ENCODE results near the gene WNK1. TPM values are rescaled to one million over a fixed set of nuclear protein-coding genes. Genes with fewer than 3 reads are reported as not detected.

The WNK1 gene
- total RNA-seq, 1 donor from 2014 or later, result 71.5 TPM

GRCh38 chr12:936377-937345 is 184.3 kb downstream of the WNK1 start:
- Histone ChIP-seq H3K9me3 (ENCODE audit: control insufficient read depth in 3 of 3, low read length in 3 of 3) (no peaks in the 10 kb centered on the region), H3K27me3 (ENCODE audit: control insufficient read depth in 3 of 3, insufficient read depth in 3 of 3, low read length in 3 of 3) (no peaks in the 10 kb centered on the region), H3K4me1 (ENCODE audit: control insufficient read depth in 3 of 3, insufficient read depth in 3 of 3, low read length in 3 of 3) (no peaks in the 10 kb centered on the region), H3K27ac (ENCODE audit: low read depth, low read length) (no peak overlapping the region), H3K36me3 (ENCODE audit: control insufficient read depth in 3 of 3, insufficient read depth in 3 of 3, low read length in 3 of 3) (peaks cover 7 to 15% (median 11%) of the 10 kb centered on the region in 3 donors), H3K4me3 (ENCODE audit: low read length in 3 of 3) (no peak overlapping the region), H3K9ac (ENCODE audit: low read depth in 1 of 3, low read length in 3 of 3) (no peak overlapping the region)

GRCh38 chr12:938810-939209 is 186.4 kb downstream of the WNK1 start:
- Histone ChIP-seq H3K4me1 (ENCODE audit: control insufficient read depth in 3 of 3, insufficient read depth in 3 of 3, low read length in 3 of 3) (peaks cover 4 to 12% (median 5%) of the 10 kb centered on the region in 3 donors), H3K27me3 (ENCODE audit: control insufficient read depth in 3 of 3, insufficient read depth in 3 of 3, low read length in 3 of 3) (no peaks in the 10 kb centered on the region), H3K4me3 (ENCODE audit: low read length in 3 of 3) (no peak overlapping the region), H3K9ac (ENCODE audit: low read depth in 1 of 3, low read length in 3 of 3) (no peak overlapping the region), H3K27ac (ENCODE audit: low read depth, low read length) (no peak overlapping the region), H3K36me3 (ENCODE audit: control insufficient read depth in 3 of 3, insufficient read depth in 3 of 3, low read length in 3 of 3) (peaks cover 2 to 9% (median 6%) of the 10 kb centered on the region in 3 donors), H3K9me3 (ENCODE audit: control insufficient read depth in 3 of 3, low read length in 3 of 3) (no peaks in the 10 kb centered on the region)

- no peaks in the 10 kb centered on the region for H3K9me3 ChIP-seq (ENCODE audit: control insufficient read depth in 3 of 3, low read length in 3 of 3)
- H3K4me1 ChIP-seq (ENCODE audit: control insufficient read depth in 3 of 3, insufficient read depth in 3 of 3, low read length in 3 of 3), result peaks cover 5 to 24% (median 5%) of the 10 kb centered on the region in 3 donors
- H3K36me3 ChIP-seq (ENCODE audit: control insufficient read depth in 3 of 3, insufficient read depth in 3 of 3, low read length in 3 of 3), result peaks cover 2 to 9% (median 5%) of the 10 kb centered on the region in 3 donors
- H3K27ac ChIP-seq (ENCODE audit: low read depth, low read length), result peak overlapping the region; percentile 83
- peak overlapping the region in 1 of 3 donors; percentile 26 for H3K9ac ChIP-seq (ENCODE audit: low read depth in 1 of 3, low read length in 3 of 3)
- peak overlapping the region in 1 of 3 donors; percentile 45 for H3K4me3 ChIP-seq (ENCODE audit: low read length in 3 of 3)
- H3K27me3 ChIP-seq (ENCODE audit: control insufficient read depth in 3 of 3, insufficient read depth in 3 of 3, low read length in 3 of 3), result no peaks in the 10 kb centered on the region
Observed at GRCh38 chr12:943051-943450, 190.7 kb downstream of the WNK1 start.

GRCh38 chr12:944211-944610 is 191.8 kb downstream of the WNK1 start:
- Histone ChIP-seq H3K27ac (ENCODE audit: low read depth, low read length) (no peak overlapping the region), H3K9ac (ENCODE audit: low read depth in 1 of 3, low read length in 3 of 3) (peak overlapping the region in 1 of 3 donors; percentile 45), H3K36me3 (ENCODE audit: control insufficient read depth in 3 of 3, insufficient read depth in 3 of 3, low read length in 3 of 3) (peaks cover 2 to 9% (median 5%) of the 10 kb centered on the region in 3 donors)

GRCh38 chr12:946212-946611 is 193.8 kb downstream of the WNK1 start:
- H3K4me1 ChIP-seq (ENCODE audit: control insufficient read depth in 3 of 3, insufficient read depth in 3 of 3, low read length in 3 of 3), result peaks cover 9 to 33% (median 12%) of the 10 kb centered on the region in 3 donors
- no peak overlapping the region for H3K4me3 ChIP-seq (ENCODE audit: low read length in 3 of 3)
- H3K36me3 ChIP-seq (ENCODE audit: control insufficient read depth in 3 of 3, insufficient read depth in 3 of 3, low read length in 3 of 3), result peaks cover 0 to 5% (median 2%) of the 10 kb centered on the region in 3 donors
- peak overlapping the region; percentile 10 for H3K27ac ChIP-seq (ENCODE audit: low read depth, low read length)
- H3K27me3 ChIP-seq (ENCODE audit: control insufficient read depth in 3 of 3, insufficient read depth in 3 of 3, low read length in 3 of 3), result no peaks in the 10 kb centered on the region
- no peaks in the 10 kb centered on the region for H3K9me3 ChIP-seq (ENCODE audit: control insufficient read depth in 3 of 3, low read length in 3 of 3)
- peak overlapping the region in 2 of 3 donors; percentile 27 to 51 for H3K9ac ChIP-seq (ENCODE audit: low read depth in 1 of 3, low read length in 3 of 3)

More at GRCh38 chr12:944211-944610, 191.8 kb downstream of the WNK1 start:
- Histone ChIP-seq H3K4me3 (ENCODE audit: low read length in 3 of 3) (no peak overlapping the region), H3K27me3 (ENCODE audit: control insufficient read depth in 3 of 3, insufficient read depth in 3 of 3, low read length in 3 of 3) (no peaks in the 10 kb centered on the region), H3K9me3 (ENCODE audit: control insufficient read depth in 3 of 3, low read length in 3 of 3) (no peaks in the 10 kb centered on the region), H3K4me1 (ENCODE audit: control insufficient read depth in 3 of 3, insufficient read depth in 3 of 3, low read length in 3 of 3) (peaks cover 9 to 29% (median 10%) of the 10 kb centered on the region in 3 donors)

- H3K9ac ChIP-seq (ENCODE audit: low read depth in 1 of 3, low read length in 3 of 3), result no peak overlapping the region
- no peaks in the 10 kb centered on the region for H3K27me3 ChIP-seq (ENCODE audit: control insufficient read depth in 3 of 3, insufficient read depth in 3 of 3, low read length in 3 of 3)
- H3K4me3 ChIP-seq (ENCODE audit: low read length in 3 of 3), result no peak overlapping the region
- no peak overlapping the region for H3K27ac ChIP-seq (ENCODE audit: low read depth, low read length)
- H3K36me3 ChIP-seq (ENCODE audit: control insufficient read depth in 3 of 3, insufficient read depth in 3 of 3, low read length in 3 of 3), result peaks cover 0 to 5% (median 2%) of the 10 kb centered on the region in 3 donors
- H3K9me3 ChIP-seq (ENCODE audit: control insufficient read depth in 3 of 3, low read length in 3 of 3), result no peaks in the 10 kb centered on the region
- peaks cover 9 to 33% (median 12%) of the 10 kb centered on the region in 3 donors for H3K4me1 ChIP-seq (ENCODE audit: control insufficient read depth in 3 of 3, insufficient read depth in 3 of 3, low read length in 3 of 3)
Observed at GRCh38 chr12:946631-947030, 194.3 kb downstream of the WNK1 start.

GRCh38 chr12:948238-948637 is 195.9 kb downstream of the WNK1 start:
- Histone ChIP-seq H3K4me3 (ENCODE audit: low read length in 3 of 3) (peak overlapping the region; percentile 83 to 96 (median 92)), H3K27me3 (ENCODE audit: control insufficient read depth in 3 of 3, insufficient read depth in 3 of 3, low read length in 3 of 3) (no peaks in the 10 kb centered on the region), H3K27ac (ENCODE audit: low read depth, low read length) (peak overlapping the region; percentile 89), H3K9ac (ENCODE audit: low read depth in 1 of 3, low read length in 3 of 3) (peak overlapping the region in 2 of 3 donors; percentile 89 to 97), H3K9me3 (ENCODE audit: control insufficient read depth in 3 of 3, low read length in 3 of 3) (no peaks in the 10 kb centered on the region), H3K36me3 (ENCODE audit: control insufficient read depth in 3 of 3, insufficient read depth in 3 of 3, low read length in 3 of 3) (peaks cover 0 to 5% (median 2%) of the 10 kb centered on the region in 3 donors), H3K4me1 (ENCODE audit: control insufficient read depth in 3 of 3, insufficient read depth in 3 of 3, low read length in 3 of 3) (peaks cover 6 to 27% (median 10%) of the 10 kb centered on the region in 3 donors)

GRCh38 chr12:949453-950191 is 197.2 kb downstream of the WNK1 start, which contains the start of gene RAD52:
Gene RAD52 (minus strand): TSS chr12:949694. CDS start chr12:933058, 16,636 bp downstream.
- H3K4me1 ChIP-seq (ENCODE audit: control insufficient read depth in 3 of 3, insufficient read depth in 3 of 3, low read length in 3 of 3), result peaks cover 5 to 20% (median 7%) of the 10 kb centered on the region in 3 donors
- peak within 1 kb of the TSS; percentile 89 to 97 (median 94) for H3K9ac ChIP-seq (ENCODE audit: low read depth in 1 of 3, low read length in 3 of 3)
- H3K36me3 ChIP-seq (ENCODE audit: control insufficient read depth in 3 of 3, insufficient read depth in 3 of 3, low read length in 3 of 3), result peaks cover 0 to 2% (median 0%) of the 10 kb centered on the region in 3 donors
- peak within 1 kb of the TSS; percentile 89 for H3K27ac ChIP-seq (ENCODE audit: low read depth, low read length)
- no peaks in the 10 kb centered on the region for H3K9me3 ChIP-seq (ENCODE audit: control insufficient read depth in 3 of 3, low read length in 3 of 3)
- peak within 1 kb of the TSS; percentile 83 to 96 (median 92) for H3K4me3 ChIP-seq (ENCODE audit: low read length in 3 of 3)
- no peaks in the 10 kb centered on the region for H3K27me3 ChIP-seq (ENCODE audit: control insufficient read depth in 3 of 3, insufficient read depth in 3 of 3, low read length in 3 of 3)

- H3K9ac ChIP-seq (ENCODE audit: low read depth in 1 of 3, low read length in 3 of 3), result no peak overlapping the region
- no peak overlapping the region for H3K27ac ChIP-seq (ENCODE audit: low read depth, low read length)
- H3K9me3 ChIP-seq (ENCODE audit: control insufficient read depth in 3 of 3, low read length in 3 of 3), result no peaks in the 10 kb centered on the region
- H3K4me3 ChIP-seq (ENCODE audit: low read length in 3 of 3), result no peak overlapping the region
- H3K4me1 ChIP-seq (ENCODE audit: control insufficient read depth in 3 of 3, insufficient read depth in 3 of 3, low read length in 3 of 3), result peaks cover 5 to 20% (median 7%) of the 10 kb centered on the region in 3 donors
- peaks cover 0 to 2% (median 0%) of the 10 kb centered on the region in 3 donors for H3K36me3 ChIP-seq (ENCODE audit: control insufficient read depth in 3 of 3, insufficient read depth in 3 of 3, low read length in 3 of 3)
- H3K27me3 ChIP-seq (ENCODE audit: control insufficient read depth in 3 of 3, insufficient read depth in 3 of 3, low read length in 3 of 3), result no peaks in the 10 kb centered on the region
Observed at GRCh38 chr12:951176-951575, 198.8 kb downstream of the WNK1 start.
